H9 (cell line): Measurements from ENCODE around the gene RBFOX1. TPM values are rescaled to one million over a fixed set of nuclear protein-coding genes. Genes with fewer than 3 reads are reported as not detected.

Source experiments
- DNase-seq: peaks from one replicate; pipeline ENCODE4 v3.0.0-alpha.2; 2017
- H2AFZ ChIP-seq: one replicate; pipeline ENCODE4 v1.6.1; 2013; ENCODE audit warnings: mild to moderate bottlenecking, low read length, control low read depth, moderate library complexity
- H2AK5ac ChIP-seq: 2 replicates; pipeline ENCODE4 v1.6.1; 2013; ENCODE audit warnings: low read length, control low read depth, mixed read lengths; ENCODE audit not compliant: insufficient read length
- H2BK120ac ChIP-seq: one replicate; pipeline ENCODE4 v1.6.1; 2013; ENCODE audit warnings: low read depth, mild to moderate bottlenecking, low read length, control low read depth, inconsistent platforms; ENCODE audit not compliant: poor library complexity, severe bottlenecking
- H2BK12ac ChIP-seq: 2 replicates; pipeline ENCODE4 v1.6.1; 2013; ENCODE audit warnings: low read length, control low read depth, mixed read lengths, low read depth; ENCODE audit not compliant: insufficient read length
- H2BK15ac ChIP-seq: 2 replicates; pipeline ENCODE4 v1.6.1; 2013; ENCODE audit warnings: low read depth, low read length, control low read depth
- H2BK20ac ChIP-seq: one replicate; pipeline ENCODE4 v1.6.1; 2013; ENCODE audit warnings: low read depth, mild to moderate bottlenecking, low read length, control low read depth, inconsistent platforms; ENCODE audit not compliant: poor library complexity, severe bottlenecking
- H2BK5ac ChIP-seq: 2 replicates; pipeline ENCODE4 v1.6.1; 2013; ENCODE audit warnings: low read length, control low read depth, mixed read lengths; ENCODE audit not compliant: insufficient read length
- H3K14ac ChIP-seq: 2 replicates; pipeline ENCODE4 v1.6.1; 2013; ENCODE audit warnings: low read length, control low read depth; ENCODE audit not compliant: insufficient read depth
- H3K18ac ChIP-seq: 2 replicates; pipeline ENCODE4 v1.6.1; 2013; ENCODE audit warnings: low read depth, mild to moderate bottlenecking, mixed read lengths, low read length, control low read depth; ENCODE audit not compliant: insufficient read length
- H3K23ac ChIP-seq: 2 replicates; pipeline ENCODE4 v1.6.1; 2013; ENCODE audit warnings: low read length, control low read depth, mixed read lengths, low read depth; ENCODE audit not compliant: insufficient read length
- H3K23me2 ChIP-seq: 2 replicates; pipeline ENCODE4 v1.6.1; 2013; ENCODE audit warnings: low read depth, mild to moderate bottlenecking, mixed read lengths, low read length, control low read depth; ENCODE audit not compliant: insufficient read length, poor library complexity, severe bottlenecking
- H3K27ac ChIP-seq: 2 replicates; pipeline ENCODE4 v1.5.1; 2013; ENCODE audit warnings: low read length, control low read depth, mixed read lengths, low read depth; ENCODE audit not compliant: insufficient read length
- H3K27me3 ChIP-seq: 2 replicates; pipeline ENCODE4 v1.6.1; 2013; ENCODE audit warnings: low read length, control low read depth, inconsistent platforms; ENCODE audit not compliant: insufficient read depth
- H3K4ac ChIP-seq: 2 replicates; pipeline ENCODE4 v1.6.1; 2013; ENCODE audit warnings: low read depth, mild to moderate bottlenecking, control low read depth, inconsistent platforms, low read length, moderate library complexity
- H3K4me1 ChIP-seq: 2 replicates; pipeline ENCODE4 v1.6.1; 2013; ENCODE audit warnings: low read length, control low read depth, inconsistent platforms; ENCODE audit not compliant: insufficient read depth
- H3K4me2 ChIP-seq: 2 replicates; pipeline ENCODE4 v1.6.1; 2013; ENCODE audit warnings: low read length, control low read depth, mixed read lengths; ENCODE audit not compliant: insufficient read length, insufficient read depth
- H3K56ac ChIP-seq: 2 replicates; pipeline ENCODE4 v1.6.1; 2013; ENCODE audit warnings: low read depth, mild to moderate bottlenecking, mixed read lengths, low read length, control low read depth; ENCODE audit not compliant: insufficient read length
- H3K79me1 ChIP-seq: 2 replicates; pipeline ENCODE4 v1.6.1; 2013; ENCODE audit warnings: low read depth, mild to moderate bottlenecking, moderate library complexity, low read length, control low read depth, inconsistent platforms; ENCODE audit not compliant: insufficient read depth, poor library complexity, severe bottlenecking
- H3K79me2 ChIP-seq: 2 replicates; pipeline ENCODE4 v1.6.1; 2013; ENCODE audit warnings: low read length, control low read depth, inconsistent platforms; ENCODE audit not compliant: insufficient read depth
- H3K9ac ChIP-seq: 2 replicates; pipeline ENCODE4 v1.6.1; 2013; ENCODE audit warnings: low read length, control low read depth, mixed read lengths; ENCODE audit not compliant: insufficient read length; ENCODE audit errors: extremely low read depth
- H3K9me3 ChIP-seq: one replicate; pipeline ENCODE4 v1.6.1; 2013; ENCODE audit warnings: low read depth, low read length, inconsistent platforms; ENCODE audit not compliant: control insufficient read depth
- H3T11ph ChIP-seq: one replicate; pipeline ENCODE4 v1.6.1; 2013; ENCODE audit warnings: mild to moderate bottlenecking, low read length, control low read depth, inconsistent platforms
- H4K20me1 ChIP-seq: one replicate; pipeline ENCODE4 v1.6.1; 2013; ENCODE audit not compliant: control insufficient read depth, insufficient read length, insufficient read depth
- H4K5ac ChIP-seq: 2 replicates; pipeline ENCODE4 v1.6.1; 2013; ENCODE audit warnings: low read depth, mild to moderate bottlenecking, mixed read lengths, low read length, control low read depth; ENCODE audit not compliant: insufficient read length
- H4K8ac ChIP-seq: replicated peaks from 2 replicates; pipeline ENCODE4 v1.6.1; 2013; ENCODE audit warnings: low read length, control low read depth, mixed read lengths, low read depth; ENCODE audit not compliant: insufficient read length
- H4K91ac ChIP-seq: 2 replicates; pipeline ENCODE4 v1.6.1; 2013; ENCODE audit warnings: low read depth, mild to moderate bottlenecking, moderate library complexity, mixed read lengths, low read length, control low read depth; ENCODE audit not compliant: insufficient read length
- H3K27ac Mint-ChIP-seq, 3 experiments: 2 replicates in 2 of 3; 3 replicates in 1 of 3; pipeline ENCODE4 v1.8.0; 2020 to 2021; ENCODE audit warnings: mixed read lengths in 3 of 3, mild to moderate bottlenecking in 1 of 3, moderate library complexity in 1 of 3
- H3K27me3 Mint-ChIP-seq: 2 replicates; pipeline ENCODE4 v1.8.0; 2021; ENCODE audit warnings: low read depth, mild to moderate bottlenecking, moderate library complexity, mixed read lengths
- H3K36me3 Mint-ChIP-seq, 3 experiments: 2 replicates in 2 of 3; 3 replicates in 1 of 3; pipeline ENCODE4 v1.8.0; 2020 to 2021; ENCODE audit warnings: low read depth in 3 of 3, mixed read lengths in 3 of 3; ENCODE audit not compliant: insufficient read depth in 1 of 3
- H3K4me1 Mint-ChIP-seq, 2 experiments: 2 replicates each; pipeline ENCODE4 v1.8.0; 2020; ENCODE audit warnings: mixed read lengths in 2 of 2
- H3K4me3 Mint-ChIP-seq, 2 experiments: 2 replicates in 1 of 2; 3 replicates in 1 of 2; pipeline ENCODE4 v1.8.0; 2020 to 2021; ENCODE audit warnings: mild to moderate bottlenecking in 2 of 2, mixed read lengths in 2 of 2, moderate library complexity in 1 of 2
- H3K9me3 Mint-ChIP-seq, 2 experiments: 2 replicates in 1 of 2; 3 replicates in 1 of 2; pipeline ENCODE4 v1.8.0; 2020; ENCODE audit warnings: mild to moderate bottlenecking in 2 of 2, mixed read lengths in 2 of 2, moderate library complexity in 1 of 2
- CTCF ChIP-seq: fragments of 200-600 bp; sonication (generic); conservative IDR thresholded peaks from 3 replicates; pipeline ENCODE4 v1.8.0; 2021; ENCODE audit warnings: antibody characterized with exemption, mild to moderate bottlenecking
- WGBS: extraction: QIAGEN DNeasy Blood & Tissue Kit; methylation state at CpG from one replicate; pipeline ENCODE4 v1.1.7; 2013; ENCODE audit warnings: missing lambda C conversion rate, low lambda C conversion rate, mixed read lengths; ENCODE audit not compliant: insufficient read length; ENCODE audit errors: extremely low coverage; 5-methylcytosine and 5-hydroxymethylcytosine counted together
- total RNA-seq: library from RNA; stranded (reverse); gene quantifications from 2 replicates; pipeline ENCODE4 v1.2.1, GENCODE V29; 2021

The RBFOX1 gene
- total RNA-seq, 1 experiment from 2014 or later, result 2.0 TPM

- Histone ChIP-seq H3K18ac (no peak overlapping the region), H4K5ac (no peak overlapping the region), H3K27ac (no peak overlapping the region), H3K79me2 (no peaks in the 10 kb centered on the region), H2AFZ (no peak overlapping the region), H3K23me2 (no peaks in the 10 kb centered on the region), H2BK15ac (no peak overlapping the region), H4K8ac (no peak overlapping the region), H3K4ac (no peak overlapping the region), H3T11ph (no peak overlapping the region), H4K91ac (no peak overlapping the region), H4K20me1 (no peaks in the 10 kb centered on the region), H3K9me3 (no peaks in the 10 kb centered on the region), H3K9ac (no peak overlapping the region), H2BK120ac (no peak overlapping the region), H3K56ac (no peak overlapping the region), H2BK5ac (no peak overlapping the region), H2AK5ac (no peak overlapping the region), H3K14ac (no peak overlapping the region), H3K23ac (no peak overlapping the region), H2BK12ac (no peak overlapping the region), H3K79me1 (no peaks in the 10 kb centered on the region), H3K4me1 (no peaks in the 10 kb centered on the region), H2BK20ac (no peak overlapping the region), H3K4me2 (no peak overlapping the region), H3K27me3 (no peaks in the 10 kb centered on the region)
- Mint-ChIP-seq H3K27ac (no peak overlapping the region), H3K9me3 (no peaks in the 10 kb centered on the region), H3K36me3 (no peaks in the 10 kb centered on the region), H3K4me3 (no peak overlapping the region), H3K4me1 (peaks cover 8 to 14% of the 10 kb centered on the region in 2 experiments), H3K27me3 (0 out of 2 replicates have a peak, but pooled peaks cover 1% of the 10 kb centered on the region)
- no CpG with 5 or more reads among the region's 8 CpGs for WGBS
- DNase-seq, result no peak
- TF ChIP-seq CTCF, result no peak
Measured at GRCh38 chr16:7504844-7505243, 172.2 kb downstream of the RBFOX1 start.
